Measurements from ENCODE around the gene GPR84. TPM values are rescaled to one million over a fixed set of nuclear protein-coding genes. Genes with fewer than 3 reads are reported as not detected.

GPR84 gene
- total and polyA plus RNA-seq, 12 donors, result 0.15 to 2.9 (median 0.32) TPM; not detected in 7

- no peak for TF ChIP-seq CTCF (IDR thresholded peaks at IDR 0.05)
- H3K9me3 ChIP-seq, result no peaks in the 10 kb centered on the region
- peaks cover 0 to 47% (median 5%) of the 10 kb centered on the region in 9 donors for H3K4me1 ChIP-seq
- DNase-seq (no peak), ATAC-seq (peak in 7 of 8 donors; percentile 10 to 36 (median 18))
- H3K4me3 ChIP-seq, result peak within 1 kb of the TSS in 7 of 10 donors; percentile 5 to 49 (median 27)
- WGBS, 2 donors, result 85 to 94% methylated on average over 1 of the region's 1 CpG
- H3K27me3 ChIP-seq, result no peaks in the 10 kb centered on the region
- H3K36me3 ChIP-seq, result no peaks in the 10 kb centered on the region
- H3K27ac ChIP-seq, result peak within 1 kb of the TSS in 9 of 10 donors; percentile 13 to 88 (median 58)
- intact Hi-C loops (cut with DNase I), result no loop called here
Measured at GRCh38 chr12:54384591-54385041, 20.3 kb upstream of the GPR84 start, which contains the start of gene ZNF385A. ZNF385A (minus strand) TSS chr12:54384733; CDS start chr12:54384514, 219 bp downstream.

- Histone ChIP-seq H3K27me3 (no peaks in the 10 kb centered on the region), H3K4me3 (peak overlapping the region in 1 of 10 donors; percentile 49), H3K9me3 (no peaks in the 10 kb centered on the region), H3K4me1 (peaks cover 0 to 57% (median 10%) of the 10 kb centered on the region in 9 donors), H3K27ac (peak overlapping the region in 1 of 10 donors; percentile 88), H3K36me3 (no peaks in the 10 kb centered on the region)
- ATAC-seq (peak in 1 of 8 donors; percentile 22), DNase-seq (no peak)
- WGBS, 2 donors, result 84 to 94% methylated on average over 3 of the region's 3 CpGs
- intact Hi-C loops (cut with DNase I), result no loop called here
- TF ChIP-seq CTCF (IDR thresholded peaks at IDR 0.05), result no peak
Measured at GRCh38 chr12:54383041-54383609, 18.8 kb upstream of the GPR84 start.

- no peaks in the 10 kb centered on the region for H3K27me3 ChIP-seq
- no peaks in the 10 kb centered on the region for H3K36me3 ChIP-seq
- TF ChIP-seq CTCF (IDR thresholded peaks at IDR 0.05), result no peak
- intact Hi-C loops (cut with DNase I), result no loop called here
- 92 to 94% methylated on average over 4 of the region's 4 CpGs for WGBS, 2 donors
- H3K4me3 ChIP-seq, result no peak overlapping the region
- H3K4me1 ChIP-seq, result peaks cover 0 to 55% (median 16%) of the 10 kb centered on the region in 9 donors
- ATAC-seq (no peak), DNase-seq (no peak)
- H3K27ac ChIP-seq, result no peak overlapping the region
- no peaks in the 10 kb centered on the region for H3K9me3 ChIP-seq
Measured at GRCh38 chr12:54381136-54381535, 16.9 kb upstream of the GPR84 start.

- Histone ChIP-seq H3K9me3 (no peaks in the 10 kb centered on the region), H3K4me1 (peaks cover 6 to 55% (median 31%) of the 10 kb centered on the region in 9 donors), H3K27ac (peak overlapping the region in 9 of 10 donors; percentile 63 to 87 (median 76)), H3K4me3 (peak overlapping the region; percentile 37 to 63 (median 58)), H3K27me3 (no peaks in the 10 kb centered on the region), H3K36me3 (no peaks in the 10 kb centered on the region)
- WGBS, 2 donors, result 8 to 9% methylated on average over 19 of the region's 19 CpGs
- peak; percentile 79 to 94 (median 87) for ATAC-seq
- peak; percentile 93 to 94 for DNase-seq
- intact Hi-C loops (cut with DNase I), result loop anchor here in 1 of 10 donors (10.0 kb wide), 1 partner anchor 375 kb away; the partner anchor contains the start of genes HOXC8 and HOXC9
- TF ChIP-seq CTCF (IDR thresholded peaks at IDR 0.05), result peak; percentile 100
Measured at GRCh38 chr12:54379398-54380201, 15.3 kb upstream of the GPR84 start.
